Colonic mucosa (tissue), 4 donors: ENCODE measurements around the gene ACTRT2. TPM values are rescaled to one million over a fixed set of nuclear protein-coding genes. Genes with fewer than 3 reads are reported as not detected.

Source experiments
- DNase-seq: peaks from one replicate; pipeline ENCODE4 v3.0.0-alpha.2; 2020
- H3K27ac ChIP-seq: fragments of 200-600 bp; one replicate; pipeline ENCODE4 v1.8.0; 2021
- H3K27me3 ChIP-seq: fragments of 200-600 bp; one replicate; pipeline ENCODE4 v1.8.0; 2021
- H3K36me3 ChIP-seq: fragments of 200-600 bp; one replicate; pipeline ENCODE4 v1.8.0; 2021
- H3K4me1 ChIP-seq: fragments of 200-600 bp; one replicate; pipeline ENCODE4 v1.8.0; 2021; ENCODE audit warnings: mild to moderate bottlenecking
- H3K4me3 ChIP-seq: fragments of 200-600 bp; one replicate; pipeline ENCODE4 v1.8.0; 2021
- H3K9ac ChIP-seq, 2 donors: one replicate each; pipeline ENCODE4 v1.7.0; 2013; ENCODE audit warnings: control low read depth in 2 of 2, low read depth in 2 of 2, low read length in 2 of 2
- H3K9me3 ChIP-seq: fragments of 200-600 bp; one replicate; pipeline ENCODE4 v1.8.0; 2021
- CTCF ChIP-seq: fragments of 200-600 bp; IDR thresholded peaks from one replicate; pipeline ENCODE4 v1.8.0; 2022; ENCODE audit warnings: antibody characterized with exemption, mild to moderate bottlenecking
- intact Hi-C: fragments of 100-400 bp; cut with DNase I; formaldehyde crosslinking; loops from one replicate; pipeline ENCODE4 v1.14.1; 2022
- total RNA-seq, 2 donors: library from RNA; stranded (reverse); fragmentation: NEBNext Ultra II Directional in 1 of 2; extraction: Animal tissue kit (Norgen Biotek cat#: 25700) in 1 of 2; gene quantifications; one replicate each; pipeline ENCODE4 v1.2.1, GENCODE V29; 2021
- donor health status: healthy.
- donor health status: DM: no; HTN: no; CAD: no.
- donor health status: DM: no; HTN: no; CAD: no.

The ACTRT2 gene
- total RNA-seq, 2 donors from 2014 or later, result not detected

DNA sequence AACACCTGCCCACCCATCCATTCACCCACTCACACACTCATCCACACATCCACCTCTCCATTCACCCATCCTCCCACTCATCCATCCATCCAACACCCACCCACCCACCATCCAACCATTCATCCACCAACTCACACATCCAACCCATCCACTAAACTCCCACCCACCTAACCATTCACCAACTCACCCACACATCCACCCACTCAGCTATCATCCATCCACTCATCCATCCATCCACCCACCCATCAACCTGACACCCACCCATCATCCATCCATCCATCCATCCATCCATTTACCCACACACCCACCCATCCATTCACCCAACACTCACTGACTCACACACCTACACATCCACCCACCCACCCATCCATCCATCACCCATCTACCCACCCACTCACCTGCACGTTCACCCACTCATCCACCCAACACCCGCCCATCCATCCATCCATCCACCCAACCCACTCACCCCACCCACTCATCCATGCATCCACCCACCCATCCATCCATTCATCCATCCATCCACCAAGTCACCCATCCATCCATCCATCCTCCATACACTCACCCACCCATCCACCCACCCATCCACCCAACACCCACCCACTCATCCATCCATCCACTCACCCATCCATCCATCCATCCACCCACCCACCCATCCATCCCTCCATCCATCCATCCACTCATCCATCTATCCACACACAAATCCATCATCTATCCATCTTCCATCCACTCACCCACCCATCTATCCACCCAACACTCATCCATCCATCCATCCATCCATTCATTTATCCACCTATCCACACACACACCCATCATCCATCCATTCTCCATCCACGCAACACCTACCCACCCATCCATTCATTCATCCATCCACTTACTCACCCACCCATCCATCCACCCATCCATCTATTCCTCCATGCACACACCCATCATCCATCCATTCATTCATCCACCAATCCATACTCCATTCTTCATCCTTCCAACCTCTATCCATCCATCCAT lies 30.3 kb downstream of the ACTRT2 start:
- H3K9me3 ChIP-seq, result no peaks in the 10 kb centered on the region
- no peaks in the 10 kb centered on the region for H3K27me3 ChIP-seq
- intact Hi-C loops, result no loop called here
- no peak for DNase-seq
- H3K36me3 ChIP-seq, result no peaks in the 10 kb centered on the region
- H3K9ac ChIP-seq, result no peak overlapping the region
- H3K4me1 ChIP-seq, result no peaks in the 10 kb centered on the region
- H3K4me3 ChIP-seq, result no peak overlapping the region
- H3K27ac ChIP-seq, result no peak overlapping the region
- no peak for TF ChIP-seq CTCF

- DNase-seq, result no peak
- Histone ChIP-seq H3K27ac (no peak overlapping the region), H3K9ac (no peak overlapping the region), H3K4me3 (no peak overlapping the region), H3K36me3 (no peaks in the 10 kb centered on the region), H3K27me3 (no peaks in the 10 kb centered on the region), H3K4me1 (no peaks in the 10 kb centered on the region), H3K9me3 (no peaks in the 10 kb centered on the region)
- intact Hi-C loops, result no loop called here
- TF ChIP-seq CTCF, result no peak
Observed at GRCh38 chr1:3052501-3052900, 31.2 kb downstream of the ACTRT2 start.

DNA sequence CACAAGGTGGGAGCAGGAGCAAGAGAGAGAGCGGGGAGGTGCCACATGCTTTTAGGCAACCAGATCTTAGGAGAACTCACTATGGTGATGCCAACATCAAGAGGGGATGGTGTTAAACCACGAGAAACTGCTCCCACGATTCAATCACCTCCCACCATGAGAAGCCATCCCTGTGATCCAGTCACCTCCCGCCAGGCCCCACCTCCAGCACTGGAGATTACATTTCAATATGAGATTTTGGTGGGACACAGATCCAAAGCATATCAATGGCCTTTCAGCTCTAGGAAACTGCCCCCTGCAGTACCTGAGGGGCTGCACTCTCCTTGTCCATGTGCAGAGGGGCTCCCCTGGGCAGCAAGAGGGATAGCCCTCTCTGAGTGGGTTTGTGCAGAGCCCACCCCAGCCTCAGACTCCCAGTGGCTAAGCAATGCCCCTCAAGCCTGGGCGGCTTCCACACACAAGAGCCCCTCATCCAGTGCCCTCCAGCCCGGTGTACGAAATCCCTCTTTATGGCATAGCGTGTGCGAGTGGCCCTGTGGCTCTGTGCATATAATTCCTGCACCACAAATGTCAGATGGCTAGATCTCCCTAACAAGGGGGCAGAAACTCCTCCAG lies 32.2 kb downstream of the ACTRT2 start:
- TF ChIP-seq CTCF, result no peak
- no peak for DNase-seq
- H3K27me3 ChIP-seq, result no peaks in the 10 kb centered on the region
- no peak overlapping the region for H3K4me3 ChIP-seq
- intact Hi-C loops, result no loop called here
- H3K36me3 ChIP-seq, result no peaks in the 10 kb centered on the region
- H3K9ac ChIP-seq, result no peak overlapping the region
- H3K4me1 ChIP-seq, result no peaks in the 10 kb centered on the region
- no peak overlapping the region for H3K27ac ChIP-seq
- H3K9me3 ChIP-seq, result no peaks in the 10 kb centered on the region

GRCh38 chr1:3053986-3054385 lies 32.7 kb downstream of the ACTRT2 start:
- no peak for TF ChIP-seq CTCF
- intact Hi-C loops, result no loop called here
- Histone ChIP-seq H3K27ac (no peak overlapping the region), H3K27me3 (no peaks in the 10 kb centered on the region), H3K4me3 (no peak overlapping the region), H3K9me3 (no peaks in the 10 kb centered on the region), H3K36me3 (no peaks in the 10 kb centered on the region), H3K9ac (no peak overlapping the region), H3K4me1 (no peaks in the 10 kb centered on the region)
- no peak for DNase-seq

DNA sequence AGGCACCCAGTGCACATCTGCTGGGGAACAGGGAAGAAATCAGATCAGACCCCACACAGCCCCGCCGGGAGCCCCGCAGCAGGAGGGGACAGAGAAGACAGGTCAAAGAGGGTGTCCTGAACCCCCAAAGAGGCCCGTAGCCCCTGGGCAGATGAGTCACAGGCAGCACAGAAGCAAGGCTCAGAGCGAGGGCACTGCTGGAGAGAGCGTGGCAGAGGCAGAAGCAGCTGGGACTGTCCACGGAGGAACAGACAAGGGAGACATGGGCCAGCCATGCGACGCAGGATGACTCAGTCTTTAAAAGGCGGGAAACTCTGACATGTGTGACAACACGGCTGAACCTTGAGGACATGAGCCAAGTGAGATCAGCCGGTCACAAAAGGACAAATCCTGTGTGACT lies 33.2 kb downstream of the ACTRT2 start:
- Histone ChIP-seq H3K4me3 (no peak overlapping the region), H3K27ac (no peak overlapping the region), H3K4me1 (no peaks in the 10 kb centered on the region), H3K27me3 (no peaks in the 10 kb centered on the region), H3K9ac (no peak overlapping the region), H3K36me3 (no peaks in the 10 kb centered on the region), H3K9me3 (no peaks in the 10 kb centered on the region)
- DNase-seq, result no peak
- intact Hi-C loops, result no loop called here
- TF ChIP-seq CTCF, result no peak
